Measurements from ENCODE around the gene USP32.

Gene USP32

DNA sequence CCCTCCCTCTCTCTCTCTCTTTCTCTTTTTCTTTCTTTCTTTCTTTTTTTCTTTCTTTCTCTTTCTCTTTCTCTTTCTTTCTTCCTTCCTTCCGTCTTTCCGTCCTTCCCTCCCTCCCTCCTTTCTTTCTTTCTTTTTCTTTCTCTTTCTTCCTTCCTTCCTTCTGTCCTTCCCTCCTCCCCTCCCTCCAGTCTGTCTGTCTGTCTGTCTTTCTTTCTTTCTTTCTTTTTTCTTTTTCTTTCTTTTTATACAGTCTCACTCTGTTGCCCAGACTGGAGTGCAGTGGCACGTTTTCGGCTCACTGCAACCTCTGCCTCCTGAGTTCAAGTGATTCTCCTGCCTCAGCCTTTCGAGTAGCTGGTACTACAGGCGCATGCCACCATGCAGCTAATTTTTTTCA, 227.8 kb downstream of the USP32 start:
- Mint-ChIP-seq H3K4me1 (peaks cover 11% of the 10 kb centered on the region), H3K27me3 (peaks cover 12% of the 10 kb centered on the region), H3K27ac (no peak overlapping the region), H3K36me3 (no peaks in the 10 kb centered on the region), H3K4me3 (no peak overlapping the region), H3K9me3 (no peaks in the 10 kb centered on the region)

GRCh38 chr17:60163108-60163784, 228.7 kb downstream of the USP32 start:
- no peak overlapping the region for H3K27ac Mint-ChIP-seq
- H3K9me3 Mint-ChIP-seq: no peaks in the 10 kb centered on the region

GRCh38 chr17:60161598-60162330, 230.2 kb downstream of the USP32 start:
- peaks cover 13% of the 10 kb centered on the region for H3K27me3 Mint-ChIP-seq
- H3K9me3 Mint-ChIP-seq: no peaks in the 10 kb centered on the region
- H3K4me1 Mint-ChIP-seq: peaks cover 9% of the 10 kb centered on the region
- no peak overlapping the region for H3K27ac Mint-ChIP-seq
- no peaks in the 10 kb centered on the region for H3K36me3 Mint-ChIP-seq
- no peak overlapping the region for H3K4me3 Mint-ChIP-seq

More at GRCh38 chr17:60163108-60163784, 228.7 kb downstream of the USP32 start:
- no peaks in the 10 kb centered on the region for H3K36me3 Mint-ChIP-seq
- H3K4me3 Mint-ChIP-seq: no peak overlapping the region
- peaks cover 11% of the 10 kb centered on the region for H3K4me1 Mint-ChIP-seq
- peaks cover 12% of the 10 kb centered on the region for H3K27me3 Mint-ChIP-seq

- Mint-ChIP-seq H3K27me3 (peaks cover 16% of the 10 kb centered on the region), H3K27ac (no peak overlapping the region), H3K4me3 (no peak overlapping the region), H3K36me3 (no peaks in the 10 kb centered on the region), H3K9me3 (no peaks in the 10 kb centered on the region), H3K4me1 (peaks cover 5% of the 10 kb centered on the region)
Measured at GRCh38 chr17:60160829-60161501, 231.0 kb downstream of the USP32 start.

GRCh38 chr17:60159479-60159866, 232.5 kb downstream of the USP32 start:
- peaks cover 17% of the 10 kb centered on the region for H3K27me3 Mint-ChIP-seq
- H3K4me3 Mint-ChIP-seq: no peak overlapping the region
- no peaks in the 10 kb centered on the region for H3K36me3 Mint-ChIP-seq
- H3K4me1 Mint-ChIP-seq: no peaks in the 10 kb centered on the region
- no peak overlapping the region for H3K27ac Mint-ChIP-seq
- H3K9me3 Mint-ChIP-seq: no peaks in the 10 kb centered on the region

DNA sequence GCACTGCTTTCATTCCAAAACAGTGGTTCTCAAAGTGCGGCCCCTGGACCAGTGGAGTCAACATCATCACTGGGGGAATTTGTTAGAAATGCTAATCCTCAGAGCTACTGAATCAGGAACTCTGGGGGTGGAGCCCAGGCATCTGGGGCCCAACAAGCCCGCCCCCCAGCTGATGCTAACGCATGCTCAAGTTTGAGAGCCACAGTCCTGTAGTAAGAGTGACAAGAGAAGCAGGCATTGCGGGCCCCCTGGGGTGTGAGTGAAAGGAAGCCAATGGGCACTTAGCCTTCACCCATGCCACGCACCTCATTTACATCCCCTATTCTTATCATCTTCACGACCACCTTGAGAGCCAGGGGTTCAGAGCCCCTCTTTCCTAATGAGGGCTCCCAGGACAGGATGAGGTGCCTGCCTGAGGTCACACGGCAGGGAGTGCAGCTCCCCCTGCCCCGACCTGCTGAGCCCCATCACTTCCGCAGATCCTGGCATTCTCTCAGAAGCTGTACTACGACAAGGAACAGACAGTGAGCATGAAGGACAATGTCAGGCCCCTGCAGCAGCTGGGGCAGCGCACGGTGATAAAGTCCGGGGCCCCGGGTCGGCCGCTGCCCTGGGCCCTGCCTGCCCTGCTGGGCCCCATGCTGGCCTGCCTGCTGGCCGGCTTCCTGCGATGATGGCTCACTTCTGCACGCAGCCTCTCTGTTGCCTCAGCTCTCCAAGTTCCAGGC, 233.0 kb downstream of the USP32 start:
- no peaks in the 10 kb centered on the region for H3K9me3 Mint-ChIP-seq
- no peak overlapping the region for H3K27ac Mint-ChIP-seq
- no peaks in the 10 kb centered on the region for H3K4me1 Mint-ChIP-seq
- H3K27me3 Mint-ChIP-seq: peaks cover 17% of the 10 kb centered on the region
- no peak overlapping the region for H3K4me3 Mint-ChIP-seq
- H3K36me3 Mint-ChIP-seq: no peaks in the 10 kb centered on the region

DNA sequence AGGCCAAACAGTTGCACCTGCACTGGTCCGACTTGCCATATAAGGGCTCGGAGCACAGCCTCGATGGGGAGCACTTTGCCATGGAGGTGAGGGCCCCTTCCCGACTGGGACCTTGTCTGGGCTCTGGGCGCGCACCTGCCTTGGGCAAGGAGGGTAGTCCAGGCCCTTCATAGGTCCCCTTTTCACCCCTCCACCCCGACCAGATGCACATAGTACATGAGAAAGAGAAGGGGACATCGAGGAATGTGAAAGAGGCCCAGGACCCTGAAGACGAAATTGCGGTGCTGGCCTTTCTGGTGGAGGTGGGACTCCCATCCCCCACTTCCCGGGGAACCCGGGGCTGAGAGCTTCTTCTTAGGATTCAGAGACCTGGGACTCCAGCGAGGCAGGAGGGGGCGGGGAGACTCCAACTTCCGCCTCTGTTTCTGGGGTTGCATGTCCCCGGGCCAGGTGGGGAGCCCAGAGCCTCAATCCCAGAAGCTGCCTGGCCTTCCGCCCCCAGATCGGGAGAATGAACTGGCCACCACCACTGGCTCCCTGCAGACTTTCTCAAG, 234.4 kb downstream of the USP32 start:
- peaks cover 21% of the 10 kb centered on the region for H3K27me3 Mint-ChIP-seq
- no peak overlapping the region for H3K4me3 Mint-ChIP-seq
- no peaks in the 10 kb centered on the region for H3K36me3 Mint-ChIP-seq
- no peaks in the 10 kb centered on the region for H3K9me3 Mint-ChIP-seq
- H3K27ac Mint-ChIP-seq: no peak overlapping the region
- no peaks in the 10 kb centered on the region for H3K4me1 Mint-ChIP-seq

- Mint-ChIP-seq H3K27ac (no peak overlapping the region), H3K4me1 (no peaks in the 10 kb centered on the region), H3K9me3 (no peaks in the 10 kb centered on the region), H3K27me3 (peaks cover 20% of the 10 kb centered on the region), H3K36me3 (no peaks in the 10 kb centered on the region), H3K4me3 (no peak overlapping the region)
Measured at GRCh38 chr17:60156746-60157145, 235.2 kb downstream of the USP32 start.

DNA sequence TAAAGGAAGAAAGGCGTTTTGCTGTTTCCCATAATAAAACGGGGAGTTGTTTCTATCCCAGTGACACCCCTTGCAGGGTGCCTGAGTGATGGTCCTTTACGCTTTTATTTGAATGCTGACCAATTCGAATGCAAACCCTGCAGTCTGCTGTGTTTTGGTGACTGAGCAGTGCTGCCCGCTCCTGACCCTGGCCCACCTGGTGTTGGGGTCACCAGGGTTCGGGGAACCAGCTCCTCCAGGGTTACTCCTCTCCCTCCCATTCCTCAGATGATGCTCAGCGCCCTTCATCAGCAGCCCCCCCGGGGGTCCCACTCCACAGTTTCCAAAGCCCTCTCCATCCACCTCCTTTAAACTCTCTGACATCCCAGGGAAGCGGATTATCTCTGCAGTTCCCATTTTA, 236.1 kb downstream of the USP32 start:
- peaks cover 23% of the 10 kb centered on the region for H3K27me3 Mint-ChIP-seq
- H3K9me3 Mint-ChIP-seq: no peaks in the 10 kb centered on the region
- H3K36me3 Mint-ChIP-seq: no peaks in the 10 kb centered on the region
- no peak overlapping the region for H3K27ac Mint-ChIP-seq
- H3K4me3 Mint-ChIP-seq: no peak overlapping the region
- H3K4me1 Mint-ChIP-seq: peaks cover 9% of the 10 kb centered on the region

DNA sequence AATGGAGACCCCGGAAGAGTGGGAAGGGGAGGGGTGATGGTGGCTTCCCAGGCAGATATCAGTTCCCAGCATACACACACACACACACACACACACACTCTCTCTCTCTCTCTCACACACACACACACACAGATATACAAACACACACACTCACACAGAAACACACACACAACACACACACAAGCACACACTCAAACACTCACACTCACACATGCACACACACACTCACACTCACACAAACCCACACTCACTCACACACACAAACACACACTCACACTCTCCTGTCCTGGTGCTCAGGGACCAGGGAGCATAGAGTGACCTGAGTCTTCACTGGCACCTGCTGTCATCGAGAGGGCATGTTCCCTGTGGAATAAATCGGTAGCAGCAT, 236.5 kb downstream of the USP32 start:
- H3K4me1 Mint-ChIP-seq: peaks cover 12% of the 10 kb centered on the region
- peaks cover 24% of the 10 kb centered on the region for H3K27me3 Mint-ChIP-seq
- H3K4me3 Mint-ChIP-seq: no peak overlapping the region

GRCh38 chr17:60154616-60155426, 237.1 kb downstream of the USP32 start:
- H3K27me3 Mint-ChIP-seq: peaks cover 22% of the 10 kb centered on the region
- H3K9me3 Mint-ChIP-seq: no peaks in the 10 kb centered on the region
- peaks cover 12% of the 10 kb centered on the region for H3K4me1 Mint-ChIP-seq
- no peak overlapping the region for H3K4me3 Mint-ChIP-seq
- H3K27ac Mint-ChIP-seq: no peak overlapping the region
- no peaks in the 10 kb centered on the region for H3K36me3 Mint-ChIP-seq

More for the DNA sequence above, 236.5 kb downstream of the USP32 start:
- H3K27ac Mint-ChIP-seq: no peak overlapping the region
- H3K36me3 Mint-ChIP-seq: no peaks in the 10 kb centered on the region
- H3K9me3 Mint-ChIP-seq: no peaks in the 10 kb centered on the region

- H3K36me3 Mint-ChIP-seq: no peaks in the 10 kb centered on the region
- no peaks in the 10 kb centered on the region for H3K9me3 Mint-ChIP-seq
- H3K27me3 Mint-ChIP-seq: peaks cover 25% of the 10 kb centered on the region
Measured at GRCh38 chr17:60153606-60154390, 238.1 kb downstream of the USP32 start.

DNA sequence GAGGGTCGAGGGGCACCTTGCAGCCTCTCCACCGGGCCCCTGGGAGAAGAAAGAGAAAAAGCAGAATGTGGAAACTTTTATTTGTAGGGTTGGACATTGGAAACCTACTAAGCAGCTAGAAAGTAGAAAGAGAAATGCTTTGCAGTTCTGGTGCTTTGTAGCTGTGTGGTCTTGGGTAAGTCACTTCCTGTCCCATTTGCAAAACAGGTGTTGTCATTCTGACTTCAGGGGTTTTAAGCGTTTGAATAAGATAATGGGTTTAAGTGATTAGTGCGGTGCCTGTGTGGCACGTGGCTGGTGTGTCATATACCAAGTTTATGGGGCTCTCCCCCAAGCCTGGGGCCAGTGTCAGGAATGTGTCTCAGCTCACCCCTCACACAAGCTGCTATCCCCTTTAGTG, 240.6 kb downstream of the USP32 start:
- Mint-ChIP-seq H3K4me3 (no peak overlapping the region), H3K36me3 (no peaks in the 10 kb centered on the region), H3K9me3 (no peaks in the 10 kb centered on the region), H3K27me3 (peaks cover 40% of the 10 kb centered on the region), H3K27ac (no peak overlapping the region), H3K4me1 (peaks cover 16% of the 10 kb centered on the region)

More at GRCh38 chr17:60153606-60154390, 238.1 kb downstream of the USP32 start:
- Mint-ChIP-seq H3K27ac (no peak overlapping the region), H3K4me1 (peaks cover 16% of the 10 kb centered on the region), H3K4me3 (no peak overlapping the region)

Data from activated naive CD4-positive, alpha-beta T cell treated with anti-CD3 and anti-CD28 coated beads, Interleukin-2, amount 50 U/mL, for 24 hours (primary cell).